Endothelial cell (in vitro differentiated cells): ENCODE results near the gene MAN2A2. TPM values are rescaled to one million over a fixed set of nuclear protein-coding genes. Genes with fewer than 3 reads are reported as not detected.

Source experiments
- DNase-seq: peaks from one replicate; pipeline ENCODE4 v3.0.0; 2021; ENCODE audit warnings: low spot score
- H3K27ac Mint-ChIP-seq: one replicate; pipeline ENCODE4 v1.8.0; 2021; ENCODE audit warnings: mixed read lengths, inconsistent platforms; ENCODE audit not compliant: unreplicated experiment
- H3K27me3 Mint-ChIP-seq: one replicate; pipeline ENCODE4 v1.8.0; 2021; ENCODE audit warnings: mild to moderate bottlenecking, moderate library complexity, mixed read lengths, inconsistent platforms; ENCODE audit not compliant: unreplicated experiment
- H3K36me3 Mint-ChIP-seq: one replicate; pipeline ENCODE4 v1.8.0; 2021; ENCODE audit warnings: mild to moderate bottlenecking, low read depth, mixed read lengths, inconsistent platforms; ENCODE audit not compliant: unreplicated experiment
- H3K4me1 Mint-ChIP-seq: one replicate; pipeline ENCODE4 v1.8.0; 2021; ENCODE audit warnings: mild to moderate bottlenecking, mixed read lengths, inconsistent platforms; ENCODE audit not compliant: unreplicated experiment
- H3K4me3 Mint-ChIP-seq: one replicate; pipeline ENCODE4 v1.8.0; 2021; ENCODE audit warnings: mild to moderate bottlenecking, mixed read lengths, inconsistent platforms; ENCODE audit not compliant: unreplicated experiment
- H3K9me3 Mint-ChIP-seq: one replicate; pipeline ENCODE4 v1.8.0; 2021; ENCODE audit warnings: mixed read lengths, inconsistent platforms; ENCODE audit not compliant: unreplicated experiment
- total RNA-seq: library from RNA; stranded (reverse); fragmentation: NEBNext Ultra II Directional; extraction: Animal tissue kit (Norgen Biotek cat#: 25700); gene quantifications from one replicate; pipeline ENCODE4 v1.2.1, GENCODE V29; 2021; ENCODE audit not compliant: unreplicated experiment
- TF ChIP-seq, protein P1 (sequence below): fragments of 200-600 bp; sonication (generic); IDR thresholded peaks from one replicate; pipeline ENCODE4 v1.5.0; 2021; ENCODE audit warnings: antibody characterized with exemption; ENCODE audit not compliant: unreplicated experiment

Gene MAN2A2
- total RNA-seq, 1 donor from 2014 or later: 72.2 TPM

DNA sequence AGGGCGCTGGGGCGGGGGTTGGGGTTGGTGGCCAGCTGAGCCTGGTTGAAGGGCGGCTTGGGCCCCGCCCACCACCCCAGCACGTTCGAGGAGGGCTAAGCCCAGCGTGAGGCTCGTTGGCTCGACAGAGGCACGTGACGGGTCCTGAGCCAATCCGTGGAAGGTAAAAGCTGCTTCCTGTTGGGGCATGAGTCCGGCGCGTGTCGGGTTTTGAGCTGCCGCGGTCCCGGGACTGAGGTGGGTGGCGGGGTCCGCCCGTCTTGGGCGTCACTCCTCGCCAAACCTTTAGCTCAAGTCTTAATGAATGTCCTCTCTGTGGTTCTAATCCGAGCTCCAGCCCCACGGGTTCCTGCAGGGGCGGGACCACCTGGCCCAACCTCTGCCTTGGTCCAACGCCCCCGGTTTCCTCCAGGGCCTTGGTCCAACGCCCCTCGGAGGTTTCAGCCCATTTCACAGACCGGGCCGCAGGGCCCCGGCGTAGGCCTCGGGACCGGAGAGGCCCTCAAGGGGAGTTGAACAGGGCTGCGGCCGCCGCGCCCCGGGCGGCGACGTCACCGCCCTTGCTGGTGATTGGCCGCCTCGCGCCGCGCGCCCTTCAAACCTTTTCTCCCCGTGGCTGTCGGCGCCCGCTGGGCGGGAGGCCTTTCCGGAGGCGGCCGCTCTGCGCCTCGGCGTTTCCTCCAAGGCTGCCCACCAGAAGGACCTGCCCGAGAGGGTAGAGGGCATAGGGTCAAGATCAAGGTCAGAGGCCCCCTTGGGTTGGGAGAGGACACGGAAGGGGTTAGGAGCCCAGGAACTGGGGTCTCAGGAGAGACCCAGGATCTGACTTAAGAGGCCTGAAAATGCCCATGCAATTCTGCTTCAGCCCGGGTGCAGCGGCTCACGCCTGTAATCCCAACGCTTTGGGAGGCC, 51.9 kb downstream of the MAN2A2 start, which contains the start of gene RCCD1:
Gene RCCD1 (plus strand): TSS at position 173 of the 912 bp plus-strand sequence. CDS start 1,851 bp downstream, outside the sequence.
- peaks cover 12% of the 10 kb centered on the region for H3K27me3 Mint-ChIP-seq
- TF ChIP-seq, protein P1, sequence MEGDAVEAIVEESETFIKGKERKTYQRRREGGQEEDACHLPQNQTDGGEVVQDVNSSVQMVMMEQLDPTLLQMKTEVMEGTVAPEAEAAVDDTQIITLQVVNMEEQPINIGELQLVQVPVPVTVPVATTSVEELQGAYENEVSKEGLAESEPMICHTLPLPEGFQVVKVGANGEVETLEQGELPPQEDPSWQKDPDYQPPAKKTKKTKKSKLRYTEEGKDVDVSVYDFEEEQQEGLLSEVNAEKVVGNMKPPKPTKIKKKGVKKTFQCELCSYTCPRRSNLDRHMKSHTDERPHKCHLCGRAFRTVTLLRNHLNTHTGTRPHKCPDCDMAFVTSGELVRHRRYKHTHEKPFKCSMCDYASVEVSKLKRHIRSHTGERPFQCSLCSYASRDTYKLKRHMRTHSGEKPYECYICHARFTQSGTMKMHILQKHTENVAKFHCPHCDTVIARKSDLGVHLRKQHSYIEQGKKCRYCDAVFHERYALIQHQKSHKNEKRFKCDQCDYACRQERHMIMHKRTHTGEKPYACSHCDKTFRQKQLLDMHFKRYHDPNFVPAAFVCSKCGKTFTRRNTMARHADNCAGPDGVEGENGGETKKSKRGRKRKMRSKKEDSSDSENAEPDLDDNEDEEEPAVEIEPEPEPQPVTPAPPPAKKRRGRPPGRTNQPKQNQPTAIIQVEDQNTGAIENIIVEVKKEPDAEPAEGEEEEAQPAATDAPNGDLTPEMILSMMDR: peak; percentile 14
- peak within 1 kb of the TSS; percentile 75 for H3K27ac Mint-ChIP-seq
- H3K4me1 Mint-ChIP-seq: peaks cover 2% of the 10 kb centered on the region
- peak within 1 kb of the TSS; percentile 83 for H3K4me3 Mint-ChIP-seq
- peak; percentile 87 for DNase-seq
- peaks cover 15% of the 10 kb centered on the region for H3K36me3 Mint-ChIP-seq
- no peaks in the 10 kb centered on the region for H3K9me3 Mint-ChIP-seq

DNA sequence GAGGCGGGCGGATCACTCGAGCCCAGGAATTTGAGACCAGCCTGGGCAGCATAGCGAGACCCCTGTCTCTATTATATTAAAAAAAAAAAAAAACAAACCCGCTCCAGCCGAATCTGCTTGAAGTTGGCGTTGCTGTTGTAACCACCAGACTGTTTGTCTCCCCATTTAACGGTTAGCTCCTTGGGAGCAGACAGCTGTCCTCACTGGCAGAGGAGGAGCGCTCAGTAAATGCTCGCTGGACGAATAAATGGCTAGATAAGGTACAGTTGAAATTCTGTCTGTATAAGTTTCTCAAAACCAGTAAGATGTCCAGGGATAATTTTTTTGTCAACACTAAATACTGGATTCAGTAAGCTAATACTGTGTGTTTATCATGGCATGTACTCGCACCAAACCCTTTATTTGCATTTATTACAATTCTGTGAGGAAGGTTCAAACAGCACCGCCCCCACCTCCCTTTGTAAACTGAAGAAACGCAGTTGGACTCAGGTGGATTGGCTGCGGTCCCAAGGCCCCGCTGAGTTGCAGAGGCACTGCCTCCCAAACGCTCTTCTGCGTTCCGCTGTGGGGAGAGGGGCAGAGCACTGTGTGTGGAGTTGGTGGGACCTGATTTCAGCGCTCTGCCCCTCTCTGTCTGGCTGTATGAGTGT, 52.6 kb downstream of the MAN2A2 start:
- Mint-ChIP-seq H3K9me3 (no peaks in the 10 kb centered on the region), H3K27ac (peak overlapping the region; percentile 42), H3K4me1 (peaks cover 2% of the 10 kb centered on the region), H3K36me3 (peaks cover 15% of the 10 kb centered on the region), H3K27me3 (peaks cover 12% of the 10 kb centered on the region), H3K4me3 (no peak overlapping the region)
- TF ChIP-seq, protein P1: no peak
- DNase-seq: no peak

DNA sequence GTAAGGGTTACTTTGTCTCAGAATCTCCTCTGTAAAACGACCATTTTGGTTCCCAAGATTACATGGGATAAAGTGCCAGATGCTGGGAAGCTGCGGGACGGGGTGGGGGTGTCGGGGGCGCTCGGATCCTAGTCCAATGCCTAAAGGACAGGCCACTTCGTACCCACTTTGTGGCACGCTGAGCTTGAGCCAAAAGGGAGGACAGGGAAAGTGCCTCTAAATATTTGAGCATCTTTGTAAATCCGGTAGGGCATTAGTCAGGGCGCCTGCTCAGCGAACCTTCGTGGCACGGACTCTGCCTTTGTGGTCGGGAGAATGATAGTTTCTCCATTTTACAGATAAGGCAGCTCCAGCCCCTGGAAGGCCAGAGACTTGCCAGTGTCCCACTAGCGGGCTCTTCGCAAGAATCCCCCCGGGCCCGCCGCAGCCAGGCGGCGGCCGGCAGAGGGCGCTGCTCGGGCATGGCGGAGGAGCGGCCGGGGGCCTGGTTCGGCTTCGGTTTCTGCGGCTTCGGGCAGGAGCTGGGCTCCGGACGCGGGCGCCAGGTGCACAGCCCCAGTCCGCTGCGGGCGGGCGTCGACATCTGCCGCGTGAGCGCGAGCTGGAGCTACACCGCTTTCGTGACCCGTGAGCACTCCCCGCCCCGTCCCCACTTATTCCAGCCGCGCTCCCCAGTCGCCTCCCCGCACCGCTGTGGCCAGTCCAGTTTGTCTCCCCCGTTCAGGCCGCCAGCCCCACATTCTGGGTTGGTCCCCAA, 53.4 kb downstream of the MAN2A2 start:
- Mint-ChIP-seq H3K4me3 (no peak overlapping the region), H3K36me3 (peaks cover 19% of the 10 kb centered on the region), H3K27me3 (peaks cover 12% of the 10 kb centered on the region), H3K4me1 (peaks cover 2% of the 10 kb centered on the region), H3K27ac (no peak overlapping the region), H3K9me3 (no peaks in the 10 kb centered on the region)
- peak; percentile 96 for DNase-seq
- TF ChIP-seq, protein P1: peak; percentile 95

DNA sequence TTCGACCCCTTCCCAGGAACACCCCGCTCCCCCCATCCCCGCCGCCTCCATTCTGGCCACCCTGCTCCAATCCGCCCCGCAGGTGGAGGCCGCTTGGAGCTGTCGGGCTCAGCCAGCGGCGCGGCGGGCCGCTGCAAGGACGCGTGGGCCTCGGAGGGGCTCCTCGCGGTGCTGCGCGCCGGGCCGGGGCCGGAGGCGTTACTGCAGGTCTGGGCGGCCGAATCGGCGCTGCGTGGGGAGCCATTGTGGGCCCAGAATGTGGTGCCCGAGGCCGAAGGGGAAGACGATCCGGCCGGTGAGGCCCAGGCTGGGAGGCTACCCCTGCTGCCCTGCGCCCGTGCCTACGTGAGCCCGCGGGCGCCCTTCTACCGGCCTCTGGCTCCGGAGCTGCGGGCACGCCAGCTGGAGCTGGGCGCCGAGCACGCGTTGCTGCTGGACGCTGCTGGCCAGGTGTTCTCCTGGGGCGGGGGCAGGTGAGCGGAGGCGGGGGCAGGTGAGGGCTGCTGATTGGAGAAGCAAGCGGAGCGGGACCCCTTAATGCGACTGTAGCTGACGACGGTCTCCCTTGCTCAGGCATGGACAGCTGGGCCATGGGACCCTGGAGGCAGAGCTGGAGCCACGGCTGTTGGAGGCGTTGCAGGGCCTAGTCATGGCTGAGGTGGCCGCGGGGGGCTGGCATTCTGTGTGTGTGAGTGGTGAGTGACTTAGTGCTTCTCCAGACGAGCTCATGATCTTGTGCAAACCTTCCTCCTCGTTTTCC, 54.1 kb downstream of the MAN2A2 start:
- peaks cover 2% of the 10 kb centered on the region for H3K4me1 Mint-ChIP-seq
- DNase-seq: peak; percentile 41
- TF ChIP-seq, protein P1: no peak
- no peak overlapping the region for H3K27ac Mint-ChIP-seq
- H3K4me3 Mint-ChIP-seq: peak overlapping the region; percentile 86
- H3K27me3 Mint-ChIP-seq: peaks cover 16% of the 10 kb centered on the region
- H3K9me3 Mint-ChIP-seq: no peaks in the 10 kb centered on the region
- peaks cover 14% of the 10 kb centered on the region for H3K36me3 Mint-ChIP-seq
